Activated CD4-positive, alpha-beta memory T cell treated with anti-CD3 and anti-CD28 coated beads for 36 hours (primary cell): ENCODE data around the gene FAM107A. TPM values are rescaled to one million over a fixed set of nuclear protein-coding genes. Genes with fewer than 3 reads are reported as not detected.
"Not testable (repeated sequence)": the region's sequence is repeated elsewhere in the genome, so short reads cannot be mapped to it uniquely, and the experiment has no call there.

Source experiments
- CTCF ChIA-PET: fragments of 350-600 bp; sonication (Branson Sonifier 250); formaldehyde crosslinking; loops from one replicate; lab custom pipeline; 2021; ENCODE audit warnings: antibody characterized with exemption, inconsistent platforms; lab: Charles Lee
- POLR2A ChIA-PET: fragments of 350-600 bp; sonication (Branson Sonifier 250); formaldehyde crosslinking; loops from one replicate; lab custom pipeline; 2021; ENCODE audit warnings: antibody characterized with exemption; lab: Charles Lee
- DNase-seq: peaks from one replicate; pipeline ENCODE4 v3.0.0-alpha.2; 2020
- H3K27ac Mint-ChIP-seq: one replicate; pipeline ENCODE4 v1.8.0; 2021; ENCODE audit warnings: mixed read lengths
- H3K27me3 Mint-ChIP-seq: one replicate; pipeline ENCODE4 v1.8.0; 2021; ENCODE audit warnings: mixed read lengths
- H3K36me3 Mint-ChIP-seq: one replicate; pipeline ENCODE4 v1.8.0; 2021; ENCODE audit warnings: mixed read lengths
- H3K4me1 Mint-ChIP-seq: one replicate; pipeline ENCODE4 v1.8.0; 2021; ENCODE audit warnings: low read depth, mixed read lengths
- H3K4me3 Mint-ChIP-seq: one replicate; pipeline ENCODE4 v1.8.0; 2021; ENCODE audit warnings: mild to moderate bottlenecking, mixed read lengths
- H3K9me3 Mint-ChIP-seq: one replicate; pipeline ENCODE4 v1.8.0; 2021; ENCODE audit warnings: mixed read lengths
- intact Hi-C: fragments of 100-400 bp; cut with micrococcal nuclease; formaldehyde crosslinking; loops from one replicate; pipeline ENCODE4 v1.15.1; 2023
- total RNA-seq, 2 experiments: library from RNA; stranded (reverse); gene quantifications; one replicate each; pipeline ENCODE4 v1.2.3, GENCODE V29; 2021

FAM107A gene
- total RNA-seq, 2 experiments from 2014 or later: not detected

DNA sequence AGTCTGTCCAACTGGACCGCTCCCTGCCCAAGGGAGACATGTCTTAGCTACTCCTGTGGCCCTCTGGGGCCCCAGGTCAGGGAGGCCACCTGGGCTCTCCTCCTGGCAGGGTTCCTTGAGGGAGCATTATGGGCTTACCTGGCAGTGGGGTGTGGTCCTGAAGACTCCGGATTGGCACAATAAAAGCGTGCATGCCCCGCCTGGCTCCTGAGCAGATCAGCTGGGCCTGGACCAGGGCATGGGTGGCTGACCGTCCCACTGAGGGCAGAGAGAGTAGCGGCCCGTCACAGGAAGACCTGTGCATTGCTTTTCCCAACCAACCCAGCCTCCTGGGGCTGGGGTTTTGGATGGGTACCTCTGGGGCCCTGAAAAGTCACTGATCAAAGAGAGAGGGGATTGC lies 45.6 kb downstream of the FAM107A start:
- ChIA-PET CTCF (interaction anchor here (0.7 to 4.9 kb wide), 15 partner anchors 9 to 224 kb away, joined by 3 to 29 read pairs (median 5); partner anchors contain the start of genes HTD2, KCTD6, PDHB and PXK), POLR2A (no interaction called here)
- Mint-ChIP-seq H3K4me3 (no peak overlapping the region), H3K4me1 (peaks cover 12% of the 10 kb centered on the region), H3K27ac (no peak overlapping the region), H3K27me3 (no peaks in the 10 kb centered on the region), H3K9me3 (no peaks in the 10 kb centered on the region), H3K36me3 (no peaks in the 10 kb centered on the region)
- intact Hi-C loops: no loop called here
- DNase-seq: no peak

DNA sequence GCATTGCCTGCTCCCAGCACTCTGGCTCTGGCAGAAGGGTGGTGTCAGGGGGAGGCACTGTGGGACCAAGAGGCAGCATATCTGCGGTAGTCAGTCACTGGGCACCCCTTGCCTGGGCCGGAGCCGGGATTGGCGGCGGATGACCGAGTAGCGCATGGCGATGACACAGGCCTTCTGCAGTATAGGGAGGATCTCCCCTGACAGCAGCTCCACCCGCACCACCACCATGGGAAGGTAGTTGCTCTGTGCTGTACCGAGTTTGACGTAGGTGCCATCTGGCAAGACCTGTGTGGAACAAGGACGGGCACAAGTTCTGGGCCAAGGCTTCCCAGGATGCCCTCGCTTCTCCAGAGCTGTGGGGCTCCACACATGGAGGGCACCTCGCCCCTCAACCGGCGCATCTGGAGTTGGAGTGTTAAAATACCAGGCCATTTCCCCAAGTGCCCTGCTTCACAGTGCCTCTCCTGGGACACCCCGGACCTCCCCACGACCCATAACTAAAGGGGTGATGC lies 46.8 kb downstream of the FAM107A start:
- Mint-ChIP-seq H3K9me3 (no peaks in the 10 kb centered on the region), H3K4me1 (peaks cover 12% of the 10 kb centered on the region), H3K36me3 (no peaks in the 10 kb centered on the region), H3K27ac (no peak overlapping the region), H3K27me3 (no peaks in the 10 kb centered on the region), H3K4me3 (no peak overlapping the region)
- CTCF ChIA-PET: interaction anchor here (1.3 to 4.9 kb wide), 5 partner anchors 14 to 223 kb away, joined by 4 to 29 read pairs (median 5); partner anchors contain the start of genes HTD2 and RPP14
- no peak for DNase-seq
- intact Hi-C loops: no loop called here
- POLR2A ChIA-PET: no interaction called here

DNA sequence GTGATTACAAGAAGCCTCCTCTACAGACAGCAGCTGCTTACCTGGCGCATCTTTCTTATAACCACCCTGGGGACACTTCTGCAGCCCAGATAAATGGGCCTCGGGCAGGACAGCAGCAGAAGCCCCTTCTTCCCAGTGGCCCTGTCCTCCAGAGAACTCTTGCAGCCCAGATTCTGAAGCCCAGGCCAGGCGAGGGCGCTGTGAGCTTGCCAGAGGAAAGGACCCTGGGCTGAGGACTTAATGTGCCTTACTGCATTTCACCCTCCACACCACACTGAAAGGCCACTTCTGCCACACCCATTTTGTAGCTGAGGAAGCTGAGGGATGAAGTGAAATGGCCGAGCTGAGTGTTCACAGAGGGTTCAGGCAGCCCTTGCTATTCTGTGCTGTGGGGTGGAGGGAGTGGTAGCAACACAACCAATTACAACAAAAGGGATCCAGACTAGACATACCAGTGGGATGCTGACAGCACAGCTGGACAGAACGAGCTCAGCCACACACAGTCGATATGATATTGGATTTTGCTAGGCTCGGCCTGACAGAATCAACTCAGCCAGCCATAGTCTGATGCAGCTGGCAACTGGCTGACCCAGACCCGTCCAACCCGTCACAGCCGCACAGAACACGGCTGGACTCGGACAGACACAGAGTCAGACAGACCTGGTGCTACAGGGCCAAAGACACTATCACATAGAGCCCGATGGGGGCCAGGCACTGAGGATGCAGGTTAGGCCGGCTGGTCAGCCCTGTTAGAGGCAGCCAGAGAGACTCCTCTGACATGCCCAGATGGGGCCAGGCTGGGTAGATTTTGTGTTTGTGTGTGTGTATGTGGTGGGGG lies 47.5 kb downstream of the FAM107A start:
- peak; percentile 28 for DNase-seq
- ChIA-PET POLR2A (no interaction called here), CTCF (interaction anchor here (0.6 to 2.2 kb wide), 7 partner anchors 26 to 113 kb away, joined by 3 to 7 read pairs (median 4); partner anchors contain the start of gene KCTD6)
- no peaks in the 10 kb centered on the region for H3K27me3 Mint-ChIP-seq
- H3K9me3 Mint-ChIP-seq: no peaks in the 10 kb centered on the region
- no peaks in the 10 kb centered on the region for H3K36me3 Mint-ChIP-seq
- intact Hi-C loops: no loop called here
- peaks cover 12% of the 10 kb centered on the region for H3K4me1 Mint-ChIP-seq
- no peak overlapping the region for H3K4me3 Mint-ChIP-seq
- H3K27ac Mint-ChIP-seq: no peak overlapping the region

DNA sequence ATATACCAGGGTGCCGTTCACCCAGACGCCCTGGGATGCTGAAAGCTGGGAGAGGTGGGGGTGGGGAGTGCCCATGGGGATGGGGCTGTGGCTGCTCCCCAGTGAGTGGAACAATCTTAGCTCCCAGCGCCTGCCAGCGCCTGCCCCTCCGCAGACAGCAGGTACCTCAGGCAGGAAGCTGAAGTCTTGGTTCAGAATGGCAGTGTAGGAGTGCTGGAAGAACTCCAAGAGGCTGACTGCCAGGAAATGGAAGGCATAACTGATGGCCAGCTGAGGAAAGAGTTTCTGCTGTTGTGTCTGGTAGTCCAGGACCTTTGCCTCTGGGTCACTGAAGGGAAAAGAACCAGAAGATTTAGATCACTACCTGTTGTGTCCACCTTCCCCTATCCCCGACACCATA lies 48.6 kb downstream of the FAM107A start:
- POLR2A ChIA-PET: no interaction called here
- no peak for DNase-seq
- intact Hi-C loops: no loop called here
- peaks cover 12% of the 10 kb centered on the region for H3K4me1 Mint-ChIP-seq
- H3K9me3 Mint-ChIP-seq: no peaks in the 10 kb centered on the region
- CTCF ChIA-PET: interaction anchor here (1.3 to 2.5 kb wide), 4 partner anchors 37 to 222 kb away, joined by 3 to 7 read pairs (median 6); partner anchors contain the start of genes HTD2, KCTD6 and RPP14
- H3K27me3 Mint-ChIP-seq: no peaks in the 10 kb centered on the region
- no peak overlapping the region for H3K4me3 Mint-ChIP-seq
- no peak overlapping the region for H3K27ac Mint-ChIP-seq
- no peaks in the 10 kb centered on the region for H3K36me3 Mint-ChIP-seq

DNA sequence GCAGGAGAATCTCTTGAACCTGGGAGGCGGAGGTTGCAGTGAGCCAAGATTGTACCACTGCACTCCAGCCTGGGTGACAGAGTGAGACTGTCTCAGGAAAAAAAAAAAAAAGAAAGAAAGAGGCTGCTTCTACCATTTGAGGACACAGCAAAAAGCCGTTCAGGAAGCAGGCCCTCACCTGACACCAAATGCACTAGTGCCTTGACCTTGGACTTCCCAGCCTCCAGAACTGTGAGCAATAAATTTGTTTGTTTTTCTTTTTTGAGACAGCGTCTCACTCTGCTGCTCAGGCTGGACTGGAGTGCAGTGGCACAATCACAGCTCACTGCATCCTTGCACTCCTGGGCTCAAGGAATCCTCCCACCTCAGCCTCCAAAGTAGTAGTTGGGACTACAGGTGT lies 49.8 kb downstream of the FAM107A start:
- DNase-seq, H3K27me3 Mint-ChIP-seq, H3K36me3 Mint-ChIP-seq, H3K4me3 Mint-ChIP-seq, intact Hi-C loops, H3K27ac Mint-ChIP-seq, POLR2A ChIA-PET, H3K4me1 Mint-ChIP-seq, H3K9me3 Mint-ChIP-seq: not testable (repeated sequence)
- CTCF ChIA-PET: interaction anchor here (1.0 to 2.5 kb wide), 4 partner anchors 34 to 221 kb away, joined by 3 to 7 read pairs (median 3); partner anchors contain the start of genes HTD2, KCTD6 and RPP14

DNA sequence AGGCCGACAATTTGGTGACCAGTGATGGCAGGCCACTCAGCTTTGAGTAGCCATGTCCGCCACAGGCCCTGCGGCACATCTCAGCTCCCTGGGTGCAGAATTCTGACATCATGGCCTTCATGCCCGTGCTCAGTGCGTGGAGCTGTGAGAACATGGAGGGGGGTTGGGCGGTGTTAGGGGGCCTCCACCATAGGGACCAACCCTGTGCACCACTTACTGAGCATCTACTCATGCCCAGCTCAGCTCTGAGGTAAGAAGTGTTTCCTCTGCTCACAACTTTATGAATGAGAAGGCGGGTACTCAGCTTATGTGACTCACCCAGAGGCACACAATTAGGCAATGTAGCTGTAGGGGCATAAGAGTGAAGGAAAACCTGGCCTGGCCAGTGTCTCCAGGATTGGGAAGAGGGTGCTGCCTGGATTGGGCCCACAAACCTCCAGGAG lies 50.7 kb downstream of the FAM107A start:
- ChIA-PET CTCF (interaction anchor here (1.0 to 2.5 kb wide), 4 partner anchors 33 to 220 kb away, joined by 3 to 7 read pairs (median 3); partner anchors contain the start of genes HTD2, KCTD6 and RPP14), POLR2A (no interaction called here)
- no peak overlapping the region for H3K4me3 Mint-ChIP-seq
- no peaks in the 10 kb centered on the region for H3K36me3 Mint-ChIP-seq
- H3K9me3 Mint-ChIP-seq: no peaks in the 10 kb centered on the region
- H3K4me1 Mint-ChIP-seq: no peaks in the 10 kb centered on the region
- H3K27ac Mint-ChIP-seq: no peak overlapping the region
- no peaks in the 10 kb centered on the region for H3K27me3 Mint-ChIP-seq
- DNase-seq: no peak
- intact Hi-C loops: no loop called here

DNA sequence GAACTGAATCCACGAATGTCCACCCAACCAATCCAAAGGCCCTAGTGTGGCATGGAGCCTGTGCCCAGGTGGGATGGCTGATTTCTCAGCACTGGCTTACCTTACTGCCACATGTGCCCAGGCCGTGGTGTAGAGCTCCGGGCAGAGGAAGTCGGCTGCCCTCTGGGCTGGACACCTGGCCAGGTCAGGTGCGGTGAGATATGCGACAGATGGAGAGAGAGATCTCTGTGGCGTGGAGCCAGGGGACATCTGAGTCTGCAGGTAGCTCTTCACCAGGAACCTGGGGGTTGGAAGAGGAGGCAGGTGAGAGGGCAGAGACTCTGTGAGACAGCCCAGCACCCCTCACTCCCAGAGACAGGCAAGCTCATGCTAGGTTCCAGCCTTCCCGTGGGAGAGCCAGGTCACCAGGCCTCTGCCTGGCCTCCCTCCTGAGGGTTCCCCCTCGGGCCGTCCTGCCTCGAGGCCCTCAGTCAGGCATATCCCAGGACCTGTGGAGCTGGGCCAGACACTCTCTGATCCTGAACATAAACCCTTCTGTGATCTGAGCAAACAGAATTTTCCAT lies 52.8 kb downstream of the FAM107A start:
- ChIA-PET CTCF (interaction anchor here (1.1 to 1.4 kb wide), 2 partner anchors 32 to 61 kb away, joined by 3 to 6 read pairs; partner anchors contain the start of gene KCTD6), POLR2A (no interaction called here)
- no peaks in the 10 kb centered on the region for H3K4me1 Mint-ChIP-seq
- no peak for DNase-seq
- no peaks in the 10 kb centered on the region for H3K27me3 Mint-ChIP-seq
- no peak overlapping the region for H3K4me3 Mint-ChIP-seq
- no peaks in the 10 kb centered on the region for H3K36me3 Mint-ChIP-seq
- H3K27ac Mint-ChIP-seq: no peak overlapping the region
- no peaks in the 10 kb centered on the region for H3K9me3 Mint-ChIP-seq
- intact Hi-C loops: no loop called here

DNA sequence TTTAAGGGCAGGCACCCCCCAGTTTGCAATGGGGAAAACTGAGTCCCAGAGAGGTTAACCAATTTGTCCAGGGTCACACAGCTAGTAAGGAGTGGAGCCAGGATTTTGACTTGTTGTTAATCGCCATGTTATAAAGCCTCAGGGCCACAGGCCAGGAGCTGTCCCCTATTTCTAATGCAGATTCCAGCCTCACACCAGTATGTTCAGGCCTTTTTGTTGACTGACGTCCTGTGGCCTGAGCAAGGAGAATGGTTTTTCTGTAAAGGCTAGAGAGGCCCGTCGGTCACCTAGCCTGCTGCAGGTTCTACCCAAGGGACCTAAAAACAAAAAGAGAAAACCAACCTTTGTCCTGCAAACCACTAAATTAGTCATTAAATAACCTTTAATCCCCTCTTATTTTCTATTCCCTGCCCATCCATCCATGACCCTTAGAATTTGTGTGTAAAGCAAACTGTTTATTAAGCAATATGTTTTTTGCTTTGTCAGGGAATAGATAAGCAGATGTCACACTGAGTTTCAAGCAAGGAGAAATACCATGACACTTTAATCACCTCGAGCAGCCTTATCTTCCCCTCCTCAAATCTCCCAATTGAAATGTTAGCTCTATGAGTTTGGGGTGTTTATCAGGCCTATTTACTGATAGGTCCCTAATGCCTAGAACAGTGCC lies 54.3 kb downstream of the FAM107A start:
- no peaks in the 10 kb centered on the region for H3K4me1 Mint-ChIP-seq
- CTCF ChIA-PET: interaction anchor here (0.7 to 1.8 kb wide), 3 partner anchors 9 to 59 kb away, joined by 3 to 4 read pairs (median 4); no protein-coding TSS in a partner anchor

DNA sequence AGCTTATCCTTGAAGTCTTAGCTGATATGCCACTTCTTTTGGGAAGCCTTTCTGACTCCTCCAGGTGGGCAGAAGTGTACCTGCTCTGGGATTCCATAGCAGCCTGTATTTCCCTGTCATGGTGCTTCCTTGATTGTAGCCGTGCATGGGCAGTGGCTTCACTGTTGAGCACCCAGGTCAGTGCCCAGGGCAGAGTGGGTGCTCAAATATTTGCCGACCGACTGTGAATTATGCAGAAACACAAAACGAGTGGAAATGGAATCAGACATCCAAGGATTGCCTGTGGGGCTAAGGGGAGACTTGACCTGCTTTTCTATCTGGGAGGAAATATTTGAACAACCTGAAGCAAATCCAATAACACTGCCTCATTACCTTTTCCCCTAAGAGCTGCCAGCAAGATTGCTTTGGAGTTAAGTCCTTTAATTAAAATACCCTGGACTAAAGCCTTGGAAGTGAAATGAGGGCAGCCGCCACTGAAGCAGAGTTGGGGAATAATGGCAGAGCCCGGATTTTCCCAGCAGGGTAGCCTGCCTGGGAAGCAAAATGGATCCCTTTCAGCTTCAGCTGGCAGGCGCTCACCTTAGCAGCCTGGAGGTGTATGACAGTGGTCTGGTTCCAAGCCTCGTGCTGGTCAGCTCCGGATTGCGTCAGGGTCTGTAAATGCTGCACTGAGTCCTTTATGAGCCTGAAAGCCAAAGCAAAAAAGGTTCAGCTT lies 55.1 kb downstream of the FAM107A start:
- CTCF ChIA-PET: interaction anchor here (0.7 to 1.8 kb wide), 3 partner anchors 10 to 58 kb away, joined by 3 to 4 read pairs (median 4); no protein-coding TSS in a partner anchor
- no peaks in the 10 kb centered on the region for H3K4me1 Mint-ChIP-seq
- no peak overlapping the region for H3K4me3 Mint-ChIP-seq

More for the DNA sequence above, 54.3 kb downstream of the FAM107A start:
- Mint-ChIP-seq H3K9me3 (no peaks in the 10 kb centered on the region), H3K27me3 (no peaks in the 10 kb centered on the region), H3K36me3 (no peaks in the 10 kb centered on the region), H3K4me3 (no peak overlapping the region), H3K27ac (no peak overlapping the region)
- intact Hi-C loops: no loop called here
- DNase-seq: no peak
- POLR2A ChIA-PET: no interaction called here

DNA sequence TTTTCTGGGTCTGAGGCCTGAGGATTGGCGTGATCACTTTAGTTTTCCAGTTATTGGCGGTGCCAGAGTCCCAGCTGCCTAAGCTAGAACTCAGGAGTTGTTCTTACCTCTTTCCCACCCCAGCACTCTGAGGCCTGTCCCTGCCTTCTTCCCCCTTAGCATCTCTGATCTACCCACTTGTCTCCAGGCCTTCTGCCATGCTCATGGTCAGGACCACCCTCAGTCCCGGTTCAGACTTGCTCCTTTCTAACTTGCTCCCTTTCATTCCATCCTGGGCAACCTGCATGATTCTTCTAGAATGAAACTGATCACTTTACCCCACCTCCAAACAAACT lies 55.9 kb downstream of the FAM107A start:
- H3K4me1 Mint-ChIP-seq: no peaks in the 10 kb centered on the region
- CTCF ChIA-PET: no interaction called here
- H3K36me3 Mint-ChIP-seq: no peaks in the 10 kb centered on the region
- H3K27me3 Mint-ChIP-seq: no peaks in the 10 kb centered on the region
- H3K9me3 Mint-ChIP-seq: no peaks in the 10 kb centered on the region
- no peak overlapping the region for H3K27ac Mint-ChIP-seq
- intact Hi-C loops: no loop called here
- H3K4me3 Mint-ChIP-seq: no peak overlapping the region
- DNase-seq: no peak
- POLR2A ChIA-PET: no interaction called here

More for the DNA sequence above, 55.1 kb downstream of the FAM107A start:
- POLR2A ChIA-PET: no interaction called here
- DNase-seq: no peak
- Mint-ChIP-seq H3K9me3 (no peaks in the 10 kb centered on the region), H3K27ac (no peak overlapping the region), H3K36me3 (no peaks in the 10 kb centered on the region), H3K27me3 (no peaks in the 10 kb centered on the region)
- intact Hi-C loops: no loop called here
